GM12878 (cell line): ENCODE data around the gene ATP7B. TPM values are rescaled to one million over a fixed set of nuclear protein-coding genes. Genes with fewer than 3 reads are reported as not detected.

Source experiments
- ATAC-seq: fragments of 200-7000 bp; cut with Tn5 transposase; 3 replicates; pipeline ENCODE4 v1.9.1; 2020; ENCODE audit warnings: mild to moderate bottlenecking, moderate library complexity
- BruUV-seq: library from RNA; stranded (reverse); fragments of 400-500 nt; replicated peaks from 2 replicates; lab custom pipeline; 2021; lab: Mats Ljungman, UMichigan
- CTCF ChIA-PET: fragments of 300-600 bp; sonication (Branson Sonifier 250); formaldehyde crosslinking; extraction: SDS; loops from one replicate; lab custom pipeline; 2021; ENCODE audit warnings: inconsistent platforms; lab: Yijun Ruan, JAX
- POLR2A ChIA-PET: fragments of 350-600 bp; formaldehyde crosslinking; extraction: SDS; loops from one replicate; lab custom pipeline; 2021; ENCODE audit warnings: inconsistent platforms; lab: Charles Lee
- RAD21 ChIA-PET: fragments of 300-600 bp; sonication (Branson Sonifier 250); formaldehyde crosslinking; loops from one replicate; lab custom pipeline; 2023; ENCODE audit warnings: antibody characterized with exemption; ENCODE audit not compliant: unreplicated experiment; lab: Charles Lee
- SMC1A ChIA-PET: fragments of 300-600 bp; sonication (Branson Sonifier 250); formaldehyde crosslinking; loops from one replicate; lab custom pipeline; 2023; ENCODE audit not compliant: unreplicated experiment, uncharacterized antibody; lab: Charles Lee
- DNase-seq: peaks from one replicate; pipeline ENCODE4 v3.0.0-alpha.2; 2011; ENCODE audit warnings: low read depth, low spot score
- FAIRE-seq: peaks from 3 replicates; lab custom pipeline; 2011; peaks lifted over from hg19 to GRCh38; lab: Jason Lieb, UNC
- H2AFZ ChIP-seq: 2 replicates; pipeline ENCODE4 v1.6.0; 2011; ENCODE audit warnings: low read depth, low read length, control low read depth; ENCODE audit not compliant: control insufficient read depth
- H3K27ac ChIP-seq: 2 replicates; pipeline ENCODE4 v1.5.1; 2011; ENCODE audit warnings: control low read depth; ENCODE audit not compliant: control insufficient read depth, insufficient read depth
- H3K27me3 ChIP-seq, 2 experiments: replicated peaks in 1 of 2; 2 replicates each; pipeline versions ENCODE4 v1.6.0 to v1.6.1; 2011; ENCODE audit warnings: low read length in 1 of 2; ENCODE audit not compliant: control insufficient read depth in 2 of 2, insufficient read depth in 2 of 2
- H3K36me3 ChIP-seq, 2 experiments: 2 replicates each; pipeline ENCODE4 v1.5.1; 2011; ENCODE audit warnings: low read length in 1 of 2; ENCODE audit not compliant: control insufficient read depth in 2 of 2, insufficient read depth in 2 of 2
- H3K4me1 ChIP-seq: 2 replicates; pipeline ENCODE4 v1.6.1; 2011; ENCODE audit warnings: mild to moderate bottlenecking, low read length, moderate library complexity, mixed read lengths; ENCODE audit not compliant: control insufficient read depth, insufficient read depth
- H3K4me2 ChIP-seq: 2 replicates; pipeline ENCODE4 v1.6.0; 2011; ENCODE audit warnings: control low read depth; ENCODE audit not compliant: control insufficient read depth, insufficient read depth
- H3K4me3 ChIP-seq: fragments of 200-600 bp; sonication (generic); 2 replicates; pipeline ENCODE4 v1.5.1; 2016
- H3K79me2 ChIP-seq: 2 replicates; pipeline ENCODE4 v1.6.0; 2011; ENCODE audit warnings: low read length; ENCODE audit not compliant: control insufficient read depth, insufficient read depth
- H3K9ac ChIP-seq: 2 replicates; pipeline ENCODE4 v1.8.0; 2011; ENCODE audit warnings: low read length, control low read depth, mixed read lengths; ENCODE audit not compliant: control insufficient read depth, insufficient read depth
- H3K9me3 ChIP-seq: replicated peaks from 3 replicates; pipeline ENCODE4 v1.5.1; 2011; ENCODE audit warnings: mild to moderate bottlenecking, low read length; ENCODE audit not compliant: control insufficient read depth, insufficient read depth
- H4K20me1 ChIP-seq: 2 replicates; pipeline ENCODE4 v1.6.0; 2011; ENCODE audit not compliant: control insufficient read depth, insufficient read depth
- BRCA1 ChIP-seq: IDR thresholded peaks from 2 replicates; pipeline ENCODE4 v1.6.1; 2011; ENCODE audit warnings: low read depth, low read length, improper control_type of control experiment
- CBFB ChIP-seq: IDR thresholded peaks from 2 replicates; pipeline ENCODE4 v1.6.1; 2016; ENCODE audit warnings: antibody characterized with exemption, low read depth
- CHD4 ChIP-seq: fragments of 200-600 bp; sonication (generic); IDR thresholded peaks from 2 replicates; pipeline ENCODE4 v1.6.1; 2016; ENCODE audit warnings: mild to moderate bottlenecking
- IRF4 ChIP-seq: IDR thresholded peaks from 2 replicates; pipeline ENCODE4 v1.6.1; 2011; ENCODE audit warnings: low read depth, low read length
- MYB ChIP-seq: fragments of 150-350 bp; IDR thresholded peaks from 2 replicates; pipeline ENCODE4 v1.6.1; 2014; ENCODE audit warnings: mild to moderate bottlenecking, low read depth, low read length, borderline replicate concordance
- RAD21 ChIP-seq: IDR thresholded peaks from 2 replicates; pipeline ENCODE4 v1.6.1; 2011; ENCODE audit warnings: mild to moderate bottlenecking, low read depth, low read length, moderate library complexity; ENCODE audit not compliant: insufficient read depth
- RB1 ChIP-seq: fragments of 450-650 bp; formaldehyde crosslinking; IDR thresholded peaks from 2 replicates; pipeline ENCODE4 v1.6.1; 2017; ENCODE audit warnings: mild to moderate bottlenecking, borderline replicate concordance
- SIX5 ChIP-seq: IDR thresholded peaks from 2 replicates; pipeline ENCODE4 v1.6.1; 2011; ENCODE audit warnings: mild to moderate bottlenecking, low read depth, low read length, moderate library complexity; ENCODE audit not compliant: severe bottlenecking
- SMC3 ChIP-seq: IDR thresholded peaks from 2 replicates; pipeline ENCODE4 v1.6.1; 2011; ENCODE audit warnings: low read length, improper control_type of control experiment, borderline replicate concordance
- SPI1 ChIP-seq: IDR thresholded peaks from 2 replicates; pipeline ENCODE4 v1.6.1; 2011; ENCODE audit warnings: low read depth, mild to moderate bottlenecking, low read length, moderate library complexity, borderline replicate concordance; ENCODE audit not compliant: insufficient read depth
- TARDBP ChIP-seq: IDR thresholded peaks from 2 replicates; pipeline ENCODE4 v1.6.1; 2016; ENCODE audit warnings: borderline replicate concordance
- YBX1 ChIP-seq: fragments of 450-650 bp; IDR thresholded peaks from 2 replicates; pipeline ENCODE4 v1.6.1; 2016; ENCODE audit warnings: antibody characterized with exemption
- ZNF384 ChIP-seq: IDR thresholded peaks from 2 replicates; pipeline ENCODE4 v1.6.1; 2012; ENCODE audit warnings: low read depth, mild to moderate bottlenecking, low read length, improper control_type of control experiment, borderline replicate concordance
- WGBS: methylation state at CpG from one replicate; pipeline ENCODE4 v1.1.6; 2016; ENCODE audit warnings: low lambda C conversion rate; ENCODE audit not compliant: insufficient replicate concordance, insufficient coverage; ENCODE audit errors: missing lambda C conversion rate; 5-methylcytosine and 5-hydroxymethylcytosine counted together
- in situ Hi-C: fragments of 300-500 bp; cut with MboI; formaldehyde crosslinking; loops from 9 replicates; pipeline ENCODE4 v1.14.3; 2018; ENCODE audit warnings: mixed read lengths
- intact Hi-C: fragments of 100-400 bp; cut with micrococcal nuclease; formaldehyde crosslinking; loops from one replicate; pipeline ENCODE4 v1.14.2; 2022; ENCODE audit not compliant: unreplicated experiment
- polyA plus RNA-seq, 11 experiments: library from polyadenylated mRNA; depleted of rRNA in 4 of 11; unstranded in 6 of 11; stranded (reverse) in 5 of 11; fragments of >200 nt; fragmentation: Nextera tagmentation in 4 of 11; fragmentation: Illumina TruSeq in 1 of 11; extraction: Ambion mirVana in 4 of 11; extraction: Trizol in 1 of 11; gene quantifications; 1 replicate in 1 of 11; 2 replicates in 10 of 11; pipeline versions ENCODE4 v1.2.1 to v1.2.3, GENCODE V29; 2011 to 2016; ENCODE audit warnings: inconsistent platforms in 2 of 11, missing spikeins in 2 of 11, low read depth in 1 of 11
- total RNA-seq, 4 experiments: library from RNA; depleted of rRNA in 3 of 4; stranded (reverse); fragments of >200 nt in 3 of 4; fragmentation: Illumina TruSeq in 1 of 4; extraction: Trizol in 1 of 4; gene quantifications; 2 replicates each; pipeline versions ENCODE4 v1.2.1 to v1.2.3, GENCODE V29; 2013 to 2021
- TF ChIP-seq, protein P1 (sequence below): IDR thresholded peaks from 2 replicates; pipeline ENCODE4 v1.6.1; 2011; ENCODE audit warnings: low read depth, low read length, improper control_type of control experiment, borderline replicate concordance
- TF ChIP-seq, protein P2 (sequence below), 3 experiments: IDR thresholded peaks in 2 of 3; conservative IDR thresholded peaks in 1 of 3; 2 replicates each; pipeline ENCODE4 v1.5.1; 2011; ENCODE audit warnings: low read depth in 3 of 3, low read length in 3 of 3, mild to moderate bottlenecking in 3 of 3, control low read depth in 2 of 3, moderate library complexity in 2 of 3, inconsistent platforms in 1 of 3, mixed read lengths in 1 of 3; ENCODE audit not compliant: control insufficient read depth in 2 of 3, insufficient read depth in 1 of 3; ENCODE audit errors: extremely low read depth in 1 of 3
- TF ChIP-seq, protein P3 (sequence below): fragments of 450-650 bp; IDR thresholded peaks from 2 replicates; pipeline ENCODE4 v1.6.1; 2017; ENCODE audit warnings: borderline replicate concordance

The ATP7B gene
- total and polyA plus RNA-seq, 10 of the 15 experiments (the other 5 are each of a cell fraction or from before 2014, with no cell fraction given): under 0.01 to 1.1 (median 0.06) TPM; not detected in 2

DNA sequence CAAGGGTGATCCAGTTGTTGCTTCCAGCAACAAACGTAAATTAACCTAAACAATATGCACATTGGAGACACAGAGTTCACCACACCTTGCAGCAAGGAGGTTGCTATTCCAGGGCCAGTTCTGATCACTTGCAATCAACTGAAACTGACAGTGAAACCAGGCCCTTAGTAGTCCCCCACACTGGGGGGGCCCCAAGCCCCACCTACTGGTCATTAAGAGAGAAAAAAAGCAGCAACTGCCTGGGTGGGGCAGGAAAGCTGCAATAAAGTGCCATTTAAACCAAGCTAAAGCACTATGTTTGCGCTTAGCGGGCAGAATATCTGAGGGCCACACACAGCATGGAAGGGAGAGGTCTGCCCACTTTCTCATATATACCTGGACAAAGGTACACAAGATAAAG is 51.5 kb downstream of the ATP7B start (continued):
- TF ChIP-seq IRF4 (peak; percentile 51; the same call in 1 of the 2 replicates), ZNF384 (peak; percentile 66; the same call in 1 of the 2 replicates), TARDBP (no peak), SIX5 (no peak), SMC3 (peak; percentile 12; the same call in 1 of the 2 replicates), BRCA1 (no peak), RAD21 (0 out of 2 replicates have a peak, but pooled peaks have one; percentile 24)
- TF ChIP-seq, protein P1, sequence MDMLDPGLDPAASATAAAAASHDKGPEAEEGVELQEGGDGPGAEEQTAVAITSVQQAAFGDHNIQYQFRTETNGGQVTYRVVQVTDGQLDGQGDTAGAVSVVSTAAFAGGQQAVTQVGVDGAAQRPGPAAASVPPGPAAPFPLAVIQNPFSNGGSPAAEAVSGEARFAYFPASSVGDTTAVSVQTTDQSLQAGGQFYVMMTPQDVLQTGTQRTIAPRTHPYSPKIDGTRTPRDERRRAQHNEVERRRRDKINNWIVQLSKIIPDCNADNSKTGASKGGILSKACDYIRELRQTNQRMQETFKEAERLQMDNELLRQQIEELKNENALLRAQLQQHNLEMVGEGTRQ: no peak
- TF ChIP-seq, protein P2, sequence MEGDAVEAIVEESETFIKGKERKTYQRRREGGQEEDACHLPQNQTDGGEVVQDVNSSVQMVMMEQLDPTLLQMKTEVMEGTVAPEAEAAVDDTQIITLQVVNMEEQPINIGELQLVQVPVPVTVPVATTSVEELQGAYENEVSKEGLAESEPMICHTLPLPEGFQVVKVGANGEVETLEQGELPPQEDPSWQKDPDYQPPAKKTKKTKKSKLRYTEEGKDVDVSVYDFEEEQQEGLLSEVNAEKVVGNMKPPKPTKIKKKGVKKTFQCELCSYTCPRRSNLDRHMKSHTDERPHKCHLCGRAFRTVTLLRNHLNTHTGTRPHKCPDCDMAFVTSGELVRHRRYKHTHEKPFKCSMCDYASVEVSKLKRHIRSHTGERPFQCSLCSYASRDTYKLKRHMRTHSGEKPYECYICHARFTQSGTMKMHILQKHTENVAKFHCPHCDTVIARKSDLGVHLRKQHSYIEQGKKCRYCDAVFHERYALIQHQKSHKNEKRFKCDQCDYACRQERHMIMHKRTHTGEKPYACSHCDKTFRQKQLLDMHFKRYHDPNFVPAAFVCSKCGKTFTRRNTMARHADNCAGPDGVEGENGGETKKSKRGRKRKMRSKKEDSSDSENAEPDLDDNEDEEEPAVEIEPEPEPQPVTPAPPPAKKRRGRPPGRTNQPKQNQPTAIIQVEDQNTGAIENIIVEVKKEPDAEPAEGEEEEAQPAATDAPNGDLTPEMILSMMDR (IDR thresholded peaks at IDR 0.05 in 2 of 3, conservative IDR thresholded peaks at IDR 0.05 in 1 of 3; ENCODE audit: control insufficient read depth in 2 of 3, extremely low read depth in 1 of 3, insufficient read depth in 1 of 3, low read depth in 3 of 3, low read length in 3 of 3): peak; percentile 18 to 25 (median 22); a peak in 3 of 6 replicates

DNA sequence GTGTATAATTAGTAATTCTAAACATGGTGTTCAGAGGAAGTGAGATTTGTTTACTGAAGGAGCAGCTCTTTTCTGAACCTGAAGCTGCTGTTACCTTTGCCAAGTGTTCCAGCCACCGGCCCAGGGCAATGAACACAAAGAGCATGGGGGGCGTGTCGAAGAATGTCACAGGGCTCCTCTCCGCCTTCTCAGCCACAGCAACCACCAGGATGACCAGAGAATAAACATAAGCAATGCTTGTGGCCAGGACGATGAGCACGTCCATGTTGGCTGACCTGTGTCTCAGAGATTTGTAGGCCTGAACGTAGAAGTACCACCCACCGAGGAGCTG is 53.1 kb downstream of the ATP7B start:
- CTCF ChIA-PET: interaction anchor here (1.3 to 4.5 kb wide), 4 partner anchors 9 to 1874 kb away, joined by 3 to 18 read pairs (median 4); no protein-coding TSS in a partner anchor
- in situ Hi-C loops (no loop called here), intact Hi-C loops (loop anchor here (5.0 kb wide), 2 partner anchors 61 to 141 kb away; no protein-coding TSS in a partner anchor)
- Histone ChIP-seq H3K4me3 (no peak overlapping the region), H3K4me1 (peaks cover 17% of the 10 kb centered on the region), H3K79me2 (no peaks in the 10 kb centered on the region), H3K27me3 (no peaks in the 10 kb centered on the region; a peak in 1 of 4 replicates), H4K20me1 (no peaks in the 10 kb centered on the region), H3K9me3 (no peaks in the 10 kb centered on the region), H3K36me3 (no peaks in the 10 kb centered on the region), H3K9ac (no peak overlapping the region), H3K27ac (no peak overlapping the region), H2AFZ (no peak overlapping the region), H3K4me2 (peak overlapping the region; percentile 42; the same call in 1 of the 2 replicates)
- SMC1A ChIA-PET: interaction anchor here (0.8 to 3.5 kb wide), 9 partner anchors 9 to 146 kb away, joined by 3 to 15 read pairs (median 6); partner anchors contain the start of gene ALG11
- FAIRE-seq (no peak), DNase-seq (no peak), ATAC-seq (peak; percentile 52)
- 61% methylated on average over 8 of the region's 8 CpGs for WGBS
- POLR2A ChIA-PET: interaction anchor here (1.4 to 2.3 kb wide), 3 partner anchors 10 to 498 kb away, joined by 3 to 6 read pairs (median 5); no protein-coding TSS in a partner anchor
- BruUV-seq: no TSS peak
- RAD21 ChIA-PET: interaction anchor here (0.9 to 2.6 kb wide), 5 partner anchors 13 to 236 kb away, joined by 3 to 11 read pairs (median 3); no protein-coding TSS in a partner anchor
- TF ChIP-seq, protein P2 (IDR thresholded peaks at IDR 0.05 in 2 of 3, conservative IDR thresholded peaks at IDR 0.05 in 1 of 3; ENCODE audit: control insufficient read depth in 2 of 3, extremely low read depth in 1 of 3, insufficient read depth in 1 of 3, low read depth in 3 of 3, low read length in 3 of 3): no peak
- TF ChIP-seq MYB (no peak), CHD4 (no peak), RB1 (no peak), SPI1 (peak; percentile 60), CBFB (no peak), YBX1 (no peak)
- TF ChIP-seq, protein P3, sequence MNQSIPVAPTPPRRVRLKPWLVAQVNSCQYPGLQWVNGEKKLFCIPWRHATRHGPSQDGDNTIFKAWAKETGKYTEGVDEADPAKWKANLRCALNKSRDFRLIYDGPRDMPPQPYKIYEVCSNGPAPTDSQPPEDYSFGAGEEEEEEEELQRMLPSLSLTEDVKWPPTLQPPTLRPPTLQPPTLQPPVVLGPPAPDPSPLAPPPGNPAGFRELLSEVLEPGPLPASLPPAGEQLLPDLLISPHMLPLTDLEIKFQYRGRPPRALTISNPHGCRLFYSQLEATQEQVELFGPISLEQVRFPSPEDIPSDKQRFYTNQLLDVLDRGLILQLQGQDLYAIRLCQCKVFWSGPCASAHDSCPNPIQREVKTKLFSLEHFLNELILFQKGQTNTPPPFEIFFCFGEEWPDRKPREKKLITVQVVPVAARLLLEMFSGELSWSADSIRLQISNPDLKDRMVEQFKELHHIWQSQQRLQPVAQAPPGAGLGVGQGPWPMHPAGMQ: no peak
